Omental fat pad (tissue), 4 donors: ENCODE measurements around the gene SEPTIN5. TPM values are rescaled to one million over a fixed set of nuclear protein-coding genes. Genes with fewer than 3 reads are reported as not detected.

ENCODE experiments used
- ATAC-seq: fragments of 150-250 bp; one replicate; pipeline ENCODE4 v1.9.1; 2016; ENCODE audit warnings: mild to moderate bottlenecking, moderate library complexity; ENCODE audit not compliant: low FRiP score
- DNase-seq: peaks from one replicate; pipeline ENCODE4 v3.0.0-alpha.2; 2019; ENCODE audit warnings: low spot score
- total RNA-seq, 4 donors: library from RNA; depleted of rRNA; stranded (reverse); fragments of >200 nt; gene quantifications; one replicate each; pipeline ENCODE4 v1.1.0, GENCODE V29; 2016
- TF ChIP-seq, protein P1 (sequence below), 3 donors: fragments of 450-650 bp; IDR thresholded peaks; one replicate each; pipeline ENCODE4 v1.5.1; 2016 to 2017; ENCODE audit warnings: antibody characterized with exemption in 3 of 3, mild to moderate bottlenecking in 3 of 3, moderate library complexity in 2 of 3

The SEPTIN5 gene
- total RNA-seq, 4 donors from 2014 or later, result 3.7 to 19.1 (median 5.9) TPM

DNA sequence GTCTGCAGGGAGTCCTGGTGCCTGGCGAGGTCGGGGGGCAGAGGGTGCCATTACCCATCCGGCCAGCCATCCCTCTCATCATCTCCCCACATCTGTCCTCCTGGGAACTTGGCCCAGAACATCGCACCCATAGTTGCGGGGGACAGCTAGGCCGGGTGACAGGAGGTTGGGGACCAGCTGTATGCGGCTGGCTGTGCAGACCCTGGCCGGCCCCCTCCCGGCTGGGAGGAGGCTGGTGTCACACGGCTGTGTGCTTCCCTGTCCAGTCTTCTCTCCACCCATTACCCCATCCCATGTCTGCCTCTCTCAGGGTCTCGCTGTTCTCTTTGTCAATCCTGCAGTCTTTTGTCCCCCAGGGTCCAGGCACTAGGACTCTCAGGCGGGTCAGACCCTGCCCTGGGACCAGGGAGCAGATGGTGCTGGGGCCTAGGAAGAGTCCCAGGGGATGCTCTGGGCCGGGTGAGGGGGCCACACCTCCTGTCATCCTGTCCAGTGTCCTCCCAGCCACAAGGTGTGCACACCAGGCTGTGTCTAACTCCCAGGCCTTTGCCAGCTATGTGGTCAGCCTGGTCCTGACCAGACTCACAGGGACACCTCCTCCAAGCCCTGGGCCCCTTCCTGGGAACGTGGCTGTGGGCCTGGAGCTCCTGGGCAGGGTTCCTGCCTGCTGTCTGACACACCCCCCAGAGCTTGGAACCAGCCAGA lies 39.8 kb downstream of the SEPTIN5 start:
- no peak for ATAC-seq
- no peak for DNase-seq
- TF ChIP-seq, protein P1, sequence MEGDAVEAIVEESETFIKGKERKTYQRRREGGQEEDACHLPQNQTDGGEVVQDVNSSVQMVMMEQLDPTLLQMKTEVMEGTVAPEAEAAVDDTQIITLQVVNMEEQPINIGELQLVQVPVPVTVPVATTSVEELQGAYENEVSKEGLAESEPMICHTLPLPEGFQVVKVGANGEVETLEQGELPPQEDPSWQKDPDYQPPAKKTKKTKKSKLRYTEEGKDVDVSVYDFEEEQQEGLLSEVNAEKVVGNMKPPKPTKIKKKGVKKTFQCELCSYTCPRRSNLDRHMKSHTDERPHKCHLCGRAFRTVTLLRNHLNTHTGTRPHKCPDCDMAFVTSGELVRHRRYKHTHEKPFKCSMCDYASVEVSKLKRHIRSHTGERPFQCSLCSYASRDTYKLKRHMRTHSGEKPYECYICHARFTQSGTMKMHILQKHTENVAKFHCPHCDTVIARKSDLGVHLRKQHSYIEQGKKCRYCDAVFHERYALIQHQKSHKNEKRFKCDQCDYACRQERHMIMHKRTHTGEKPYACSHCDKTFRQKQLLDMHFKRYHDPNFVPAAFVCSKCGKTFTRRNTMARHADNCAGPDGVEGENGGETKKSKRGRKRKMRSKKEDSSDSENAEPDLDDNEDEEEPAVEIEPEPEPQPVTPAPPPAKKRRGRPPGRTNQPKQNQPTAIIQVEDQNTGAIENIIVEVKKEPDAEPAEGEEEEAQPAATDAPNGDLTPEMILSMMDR (IDR thresholded peaks at IDR 0.05), result no peak

DNA sequence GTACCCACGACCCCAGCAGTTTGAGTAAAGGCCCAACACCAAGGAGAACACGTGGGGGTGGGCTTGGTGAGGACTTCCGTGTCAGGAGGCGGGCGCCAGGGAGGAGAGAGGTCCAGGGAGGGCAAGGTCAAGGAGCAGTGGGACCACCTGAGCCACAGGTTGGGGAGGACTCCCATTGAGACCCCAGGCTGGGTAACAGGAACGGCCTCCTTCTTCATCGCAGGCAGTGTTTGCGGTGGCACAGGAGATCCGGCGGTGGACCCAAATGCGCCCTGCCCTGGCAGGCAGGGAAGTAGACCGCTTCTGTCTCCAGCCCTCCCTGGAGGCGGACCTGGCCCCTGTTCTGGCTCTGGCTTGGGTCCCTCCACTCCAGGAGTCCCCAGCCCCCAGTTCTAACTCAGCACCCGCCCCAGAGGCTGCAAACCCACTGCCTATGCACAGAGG lies 40.4 kb downstream of the SEPTIN5 start:
- DNase-seq (no peak), ATAC-seq (no peak)

DNA sequence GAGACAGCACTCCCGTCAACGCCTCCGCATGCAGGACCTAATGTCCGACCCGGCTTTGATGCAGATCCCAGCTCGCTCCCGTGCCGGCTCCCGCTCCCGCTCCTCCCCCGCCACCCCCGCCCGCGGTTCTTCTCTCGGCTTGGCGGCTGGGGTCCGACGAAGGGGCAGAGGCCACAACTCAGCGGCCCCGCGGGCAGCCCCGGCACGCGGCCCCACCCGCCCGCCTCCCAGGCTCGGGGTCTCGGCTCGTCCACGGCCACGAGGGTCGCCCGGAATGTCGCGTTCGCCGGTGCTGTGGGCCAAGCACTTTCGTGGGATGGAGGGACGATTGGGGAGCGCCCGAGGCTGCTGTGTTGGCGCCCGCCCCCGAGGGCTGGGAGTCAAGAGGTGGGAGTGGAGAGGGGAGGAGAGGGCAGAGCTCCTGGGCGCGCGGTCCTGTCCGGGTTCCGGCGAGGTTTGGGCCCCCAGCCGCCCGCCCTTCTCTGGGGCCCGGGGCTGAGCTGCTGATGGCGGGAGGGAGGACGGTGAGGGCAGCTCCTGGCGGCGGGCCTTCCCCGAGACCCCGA lies 40.9 kb downstream of the SEPTIN5 start:
- TF ChIP-seq, protein P1 (IDR thresholded peaks at IDR 0.05), result no peak
- DNase-seq, result no peak
- no peak for ATAC-seq

More for the DNA sequence above, 40.4 kb downstream of the SEPTIN5 start:
- TF ChIP-seq, protein P1 (IDR thresholded peaks at IDR 0.05), result no peak

DNA sequence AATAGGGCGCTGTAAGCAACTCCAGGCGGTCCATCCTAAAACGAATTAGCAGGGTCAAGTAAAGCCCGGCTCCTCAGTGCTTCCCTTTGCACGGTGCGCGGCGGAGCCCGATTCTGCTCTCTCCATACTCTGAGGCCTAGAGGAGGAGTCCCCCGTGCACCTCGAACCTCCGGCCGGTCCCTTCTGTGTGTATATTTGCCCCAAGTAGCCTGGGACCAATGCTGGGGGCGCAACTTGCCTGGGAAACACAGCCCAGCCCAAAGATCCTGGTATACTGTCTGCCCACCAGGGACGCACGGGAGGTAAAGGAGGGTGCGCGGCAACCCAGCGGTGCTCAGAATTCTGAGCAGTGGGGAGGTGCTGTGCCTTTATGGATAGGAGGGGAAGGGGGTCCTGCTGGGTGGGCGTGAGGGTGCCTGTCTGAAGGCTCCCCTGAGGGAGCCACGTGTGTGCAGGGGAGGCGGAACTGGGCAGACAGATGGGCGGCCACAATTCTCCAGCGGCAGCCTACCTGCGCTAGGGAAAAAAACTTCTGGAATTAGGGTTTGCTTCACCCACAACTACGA lies 41.5 kb downstream of the SEPTIN5 start:
- no peak for ATAC-seq
- DNase-seq, result no peak
- TF ChIP-seq, protein P1 (IDR thresholded peaks at IDR 0.05), result no peak

DNA sequence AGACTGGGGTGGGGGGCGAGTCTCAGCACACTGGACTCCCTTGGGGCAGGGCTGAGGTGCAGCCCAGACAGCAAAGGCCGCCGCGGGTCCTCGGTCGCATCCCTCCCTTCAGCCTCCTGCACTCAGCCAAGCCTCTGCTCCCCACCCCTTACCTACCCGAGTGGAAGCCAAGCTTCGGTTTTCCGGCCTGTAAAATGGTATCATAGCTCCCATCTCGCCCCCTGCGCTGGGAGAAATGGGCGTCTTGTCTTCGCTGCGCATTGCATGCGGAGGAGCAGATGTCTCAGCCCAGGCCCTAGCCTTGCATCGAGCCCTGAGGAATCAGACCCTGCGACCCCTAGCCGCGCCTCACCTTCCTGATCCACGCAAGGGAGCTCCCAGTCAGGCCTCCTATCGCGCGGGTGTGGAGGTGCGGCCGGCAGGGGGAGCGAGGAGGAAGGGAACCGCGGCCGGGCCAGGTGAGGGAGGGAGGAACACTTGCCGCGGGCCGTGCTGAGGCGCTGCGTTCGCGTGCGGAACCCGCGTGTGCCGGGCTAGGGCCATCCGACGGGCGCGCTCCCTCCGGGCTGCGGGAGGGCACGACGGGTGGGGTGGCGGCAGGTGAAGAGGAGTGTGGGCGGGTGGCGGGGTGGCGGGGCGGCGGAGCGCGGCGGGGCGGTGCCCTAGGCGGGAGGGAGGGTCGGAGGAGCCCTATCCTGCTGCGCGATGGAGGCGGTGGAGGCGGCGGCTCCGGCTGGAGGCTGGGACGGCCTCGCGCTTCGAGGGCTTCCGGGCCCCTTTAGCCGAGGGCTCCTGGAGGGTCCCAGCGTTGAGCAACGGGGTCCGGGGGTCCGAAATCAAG lies 42.2 kb downstream of the SEPTIN5 start:
- TF ChIP-seq, protein P1 (IDR thresholded peaks at IDR 0.05), result no peak
- DNase-seq (no peak), ATAC-seq (peak; percentile 20)

DNA sequence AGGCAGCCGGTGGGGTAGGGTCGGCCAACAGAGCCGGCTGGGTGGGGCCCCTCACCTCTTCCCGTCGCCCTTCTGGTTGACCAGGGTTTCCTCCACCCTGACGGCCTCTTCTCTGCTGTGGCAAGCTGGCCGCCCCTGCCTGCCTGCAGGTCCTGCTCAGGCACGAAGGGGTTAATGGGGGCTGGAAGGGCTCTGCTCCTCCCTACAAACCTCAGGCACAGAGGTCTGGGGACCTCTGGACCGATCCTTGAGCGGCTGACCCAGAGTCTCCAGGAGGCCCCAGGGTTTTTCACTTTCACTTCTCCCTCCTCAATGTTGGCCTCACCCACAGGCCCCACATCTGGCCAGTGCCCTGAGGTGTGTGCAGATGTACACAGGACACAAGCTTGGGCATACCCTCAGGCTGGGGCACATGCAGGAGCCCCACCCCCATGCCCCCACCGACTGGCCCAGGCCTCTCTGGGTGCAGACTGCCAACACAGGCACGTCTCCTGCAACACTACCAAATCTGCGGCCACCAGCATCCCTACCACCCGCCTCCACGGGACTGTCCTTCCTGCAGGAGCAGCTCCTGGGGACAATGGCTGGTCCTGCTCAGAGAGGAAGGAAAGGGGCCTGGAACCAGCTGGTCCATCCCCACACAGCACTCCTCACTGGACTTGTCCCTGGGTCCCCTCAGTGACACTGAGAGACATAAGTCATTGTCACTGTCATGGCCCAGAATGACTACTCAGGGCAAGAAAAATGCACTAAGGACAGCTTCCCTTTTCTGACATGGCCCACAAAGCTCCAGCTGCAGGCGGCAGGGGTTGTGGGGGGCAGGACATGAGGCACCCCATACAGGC lies 43.1 kb downstream of the SEPTIN5 start:
- DNase-seq, result no peak
- no peak for ATAC-seq
- TF ChIP-seq, protein P1 (IDR thresholded peaks at IDR 0.05), result no peak
